GM13977 (cell line): ENCODE measurements around the gene BCAT1.

Experiments
- DNase-seq: peaks from one replicate; pipeline ENCODE4 v3.0.0; 2012; ENCODE audit warnings: low spot score
- in situ Hi-C: fragments of 300-500 bp; cut with MboI; formaldehyde crosslinking; loops from one replicate; pipeline ENCODE4 v1.12.0; 2022; ENCODE audit warnings: low sequenced_read_pairs, low pct_unique_long_range_greater_than_20kb, mixed read lengths, inconsistent platforms; ENCODE audit not compliant: unreplicated experiment
- TF ChIP-seq, protein P1 (sequence below): IDR thresholded peaks from 2 replicates; pipeline ENCODE4 v1.5.1; 2012; ENCODE audit warnings: mild to moderate bottlenecking, control low read depth; ENCODE audit not compliant: insufficient read depth; ENCODE audit errors: extremely low read depth, missing control alignments

Gene BCAT1

DNA sequence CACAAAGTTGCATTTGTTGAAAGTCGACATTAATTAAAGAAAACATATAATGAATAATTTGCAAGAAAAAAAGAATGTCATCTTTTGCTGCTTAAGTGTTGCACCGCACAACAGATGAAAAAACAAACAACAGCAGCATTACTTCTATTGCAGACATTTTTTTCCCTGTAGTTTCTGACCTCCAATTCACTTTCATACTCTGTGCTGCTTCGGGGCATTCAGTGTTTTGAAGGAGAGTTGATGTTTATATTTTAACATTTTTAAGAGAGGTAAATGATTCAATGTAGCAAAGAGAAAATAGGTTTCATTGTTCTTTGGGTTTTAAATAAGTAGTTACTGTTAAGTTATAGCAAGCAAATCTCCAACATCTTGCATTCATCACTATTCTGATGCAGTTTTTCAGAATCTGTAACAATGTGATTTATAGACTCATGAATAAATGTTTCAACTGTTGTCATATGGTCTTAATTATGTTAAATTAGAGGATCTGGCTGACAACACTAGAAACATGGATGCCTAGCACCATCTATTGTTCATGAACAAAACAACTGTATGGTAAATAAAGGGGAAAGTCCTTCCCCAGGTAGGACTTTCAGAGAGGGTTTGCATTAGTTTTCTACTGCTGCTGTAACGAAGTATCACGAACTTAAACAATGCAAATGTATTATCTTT, 168.1 kb downstream of the BCAT1 start:
- TF ChIP-seq, protein P1, sequence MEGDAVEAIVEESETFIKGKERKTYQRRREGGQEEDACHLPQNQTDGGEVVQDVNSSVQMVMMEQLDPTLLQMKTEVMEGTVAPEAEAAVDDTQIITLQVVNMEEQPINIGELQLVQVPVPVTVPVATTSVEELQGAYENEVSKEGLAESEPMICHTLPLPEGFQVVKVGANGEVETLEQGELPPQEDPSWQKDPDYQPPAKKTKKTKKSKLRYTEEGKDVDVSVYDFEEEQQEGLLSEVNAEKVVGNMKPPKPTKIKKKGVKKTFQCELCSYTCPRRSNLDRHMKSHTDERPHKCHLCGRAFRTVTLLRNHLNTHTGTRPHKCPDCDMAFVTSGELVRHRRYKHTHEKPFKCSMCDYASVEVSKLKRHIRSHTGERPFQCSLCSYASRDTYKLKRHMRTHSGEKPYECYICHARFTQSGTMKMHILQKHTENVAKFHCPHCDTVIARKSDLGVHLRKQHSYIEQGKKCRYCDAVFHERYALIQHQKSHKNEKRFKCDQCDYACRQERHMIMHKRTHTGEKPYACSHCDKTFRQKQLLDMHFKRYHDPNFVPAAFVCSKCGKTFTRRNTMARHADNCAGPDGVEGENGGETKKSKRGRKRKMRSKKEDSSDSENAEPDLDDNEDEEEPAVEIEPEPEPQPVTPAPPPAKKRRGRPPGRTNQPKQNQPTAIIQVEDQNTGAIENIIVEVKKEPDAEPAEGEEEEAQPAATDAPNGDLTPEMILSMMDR: peak; percentile 34
- in situ Hi-C loops: no loop called here
- DNase-seq: peak; percentile 13

DNA sequence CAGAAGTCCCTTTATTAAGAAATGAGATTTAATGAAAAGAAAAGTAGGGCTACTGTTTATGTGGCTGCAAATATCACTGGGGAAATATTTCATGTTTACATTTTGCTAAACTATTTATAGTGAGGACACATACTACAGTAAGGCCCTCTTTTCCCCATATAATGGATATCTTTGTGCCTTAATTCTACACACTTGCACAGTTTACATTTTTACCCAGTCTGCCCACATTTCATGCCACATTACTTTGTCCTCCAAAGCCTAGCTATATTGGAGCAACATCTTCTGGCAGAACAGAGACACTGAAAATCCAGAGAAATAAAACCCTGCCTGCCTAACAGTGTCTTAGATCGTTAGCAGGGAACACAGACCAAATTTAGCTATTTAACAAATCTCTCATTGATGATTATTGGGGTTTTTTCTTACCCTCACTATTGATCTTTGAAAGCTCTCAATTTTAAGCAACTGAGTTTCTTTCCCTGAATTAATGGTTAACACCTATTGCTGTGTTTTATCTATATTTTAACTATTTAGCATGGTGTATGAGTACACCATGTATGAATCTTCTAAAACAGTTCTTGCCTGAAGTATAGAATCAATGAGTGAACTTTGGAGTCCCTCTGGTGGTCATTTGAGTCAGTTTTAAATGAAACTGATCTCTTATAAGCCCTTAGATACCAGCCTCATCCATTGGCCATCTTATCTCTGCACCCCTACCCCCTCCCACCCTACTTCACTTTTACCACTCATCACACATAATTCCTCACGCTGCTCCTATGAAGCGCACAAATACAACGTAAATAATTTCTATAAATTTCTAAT, 170.2 kb downstream of the BCAT1 start:
- peak; percentile 29 for DNase-seq
- TF ChIP-seq, protein P1: peak; percentile 48
- in situ Hi-C loops: no loop called here

DNA sequence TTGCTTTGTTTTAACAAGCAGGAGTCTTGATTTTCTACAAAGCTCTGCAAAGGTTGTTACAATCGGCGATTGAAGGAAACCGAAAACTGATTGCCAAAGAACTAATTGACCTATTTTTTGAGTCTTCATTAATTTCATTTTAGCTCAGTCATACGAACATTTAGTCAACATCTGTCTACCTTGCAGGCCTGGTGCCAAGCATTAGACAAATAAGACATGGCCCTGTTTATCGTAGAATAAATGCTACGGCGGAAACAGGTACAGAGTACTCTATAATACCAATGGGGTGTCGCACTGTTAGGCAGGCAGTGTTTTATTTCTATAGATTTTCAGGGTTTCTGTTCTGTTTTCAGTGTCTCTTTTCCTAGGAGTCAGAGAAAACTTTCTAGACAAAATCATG, 171.5 kb downstream of the BCAT1 start:
- TF ChIP-seq, protein P1: no peak
- in situ Hi-C loops: no loop called here
- DNase-seq: no peak

DNA sequence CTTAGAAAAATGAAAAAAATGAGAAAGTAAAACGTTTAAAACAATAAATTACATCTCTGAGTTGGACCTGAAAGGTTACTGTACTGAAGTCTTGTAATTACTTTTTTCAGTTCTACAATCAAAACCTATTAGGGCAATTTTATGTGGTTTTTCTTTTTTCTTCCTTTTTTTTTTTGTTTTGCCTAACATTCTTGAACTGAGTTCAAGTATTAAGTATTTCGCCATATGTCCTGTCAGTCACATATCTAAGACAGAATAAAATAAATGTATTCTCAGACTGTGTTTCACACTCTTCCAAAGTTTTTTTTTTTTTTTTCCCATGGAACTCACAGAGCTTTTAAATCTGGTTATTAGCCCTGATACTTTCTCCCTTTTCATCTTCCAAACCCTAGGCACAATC, 172.0 kb downstream of the BCAT1 start:
- TF ChIP-seq, protein P1: no peak
- no peak for DNase-seq
- in situ Hi-C loops: no loop called here

DNA sequence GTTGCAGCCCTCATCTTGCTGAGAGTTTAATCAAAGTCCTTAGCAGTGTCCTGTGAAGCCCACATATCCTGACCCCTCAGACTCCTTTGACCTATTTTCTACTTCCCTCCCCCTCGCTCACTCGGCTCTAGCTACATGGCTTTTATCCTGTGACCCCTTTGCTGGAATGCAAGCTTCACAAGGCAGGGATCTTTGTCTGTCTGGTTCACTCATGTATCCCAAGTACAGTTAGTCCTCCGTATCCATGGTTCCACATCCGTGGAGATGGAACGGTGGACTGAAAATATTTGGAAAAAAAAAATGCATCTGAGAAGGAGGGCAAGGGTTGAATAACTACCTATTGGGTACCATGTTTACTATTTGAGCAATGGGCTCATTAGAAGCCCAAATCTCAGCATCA, 173.8 kb downstream of the BCAT1 start:
- in situ Hi-C loops: no loop called here
- TF ChIP-seq, protein P1: no peak
- no peak for DNase-seq

DNA sequence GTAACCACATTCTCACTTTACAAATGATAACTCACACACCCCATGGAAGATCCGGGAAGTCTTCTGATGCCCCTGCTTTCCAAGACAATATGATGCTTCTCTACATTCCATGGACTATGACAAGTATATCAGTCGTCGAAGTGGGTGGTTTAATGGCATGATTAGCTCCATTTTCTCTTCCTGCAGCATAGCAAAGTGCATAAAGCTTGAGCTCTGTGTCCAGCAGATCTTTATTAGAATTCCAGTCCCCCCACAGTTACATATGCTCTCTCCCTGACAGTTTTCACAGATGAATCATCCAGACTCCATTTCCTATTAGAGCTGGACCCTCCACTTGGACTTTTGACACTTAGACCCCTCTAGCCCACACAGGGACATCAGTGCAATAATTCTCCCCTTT, 174.9 kb downstream of the BCAT1 start:
- in situ Hi-C loops: no loop called here
- TF ChIP-seq, protein P1: no peak
- no peak for DNase-seq
